Endothelial cell of umbilical vein (primary cell): ENCODE results near the gene AMN1. TPM values are rescaled to one million over a fixed set of nuclear protein-coding genes. Genes with fewer than 3 reads are reported as not detected.

Experiments used
- BruUV-seq: library from RNA; stranded (reverse); fragments of 400-500 nt; replicated peaks from 2 replicates; lab custom pipeline; 2021; lab: Mats Ljungman, UMichigan
- CTCF ChIA-PET: fragments of 300-600, 350-600 bp; sonication (Branson Sonifier 250); formaldehyde crosslinking; loops from one replicate; lab custom pipeline; 2021; ENCODE audit warnings: antibody characterized with exemption, inconsistent platforms; lab: Charles Lee
- POLR2A ChIA-PET: fragments of 300-600, 350-600 bp; sonication (Branson Sonifier 250); formaldehyde crosslinking; loops from one replicate; lab custom pipeline; 2021; ENCODE audit warnings: antibody characterized with exemption, inconsistent platforms; lab: Charles Lee
- DNase-seq: peaks from one replicate; pipeline ENCODE4 v3.0.0-alpha.2; 2011; ENCODE audit warnings: low read depth, low spot score
- FAIRE-seq: peaks from 2 replicates; lab custom pipeline; 2011; peaks lifted over from hg19 to GRCh38; lab: Jason Lieb, UNC
- H2AFZ ChIP-seq: 2 replicates; pipeline ENCODE4 v1.6.0; 2012; ENCODE audit warnings: low read depth, low read length, control low read depth, inconsistent platforms
- H3K27ac ChIP-seq: 2 replicates; pipeline ENCODE4 v1.5.1; 2011; ENCODE audit warnings: low read depth, mild to moderate bottlenecking, control low read depth, low read length, moderate library complexity; ENCODE audit not compliant: insufficient read depth
- H3K27me3 ChIP-seq, 2 experiments: 2 replicates each; pipeline versions ENCODE4 v1.6.0 to v1.6.1; 2011; ENCODE audit warnings: low read length in 2 of 2, mixed read lengths in 1 of 2; ENCODE audit not compliant: control insufficient read depth in 2 of 2, insufficient read depth in 2 of 2
- H3K36me3 ChIP-seq, 2 experiments: 2 replicates in 1 of 2; 3 replicates in 1 of 2; pipeline ENCODE4 v1.5.1; 2011; ENCODE audit warnings: low read length in 2 of 2, mild to moderate bottlenecking in 1 of 2, moderate library complexity in 1 of 2; ENCODE audit not compliant: control insufficient read depth in 2 of 2, insufficient read depth in 2 of 2; ENCODE audit errors: extremely low read depth in 1 of 2
- H3K4me1 ChIP-seq: 3 replicates; pipeline ENCODE4 v1.5.1; 2011; ENCODE audit warnings: mild to moderate bottlenecking, low read length; ENCODE audit not compliant: control insufficient read depth, insufficient read depth; ENCODE audit errors: extremely low read depth
- H3K4me2 ChIP-seq: 2 replicates; pipeline ENCODE4 v1.6.1; 2011; ENCODE audit warnings: low read length, control low read depth, mixed read lengths; ENCODE audit not compliant: insufficient read depth
- H3K4me3 ChIP-seq, 3 experiments: fragments of 200-600 bp in 1 of 3; sonication (generic), shearing (Covaris generic) in 1 of 3; replicated peaks in 1 of 3; 2 replicates each; pipeline ENCODE4 v1.5.1; 2011 to 2016; ENCODE audit warnings: control low read depth in 3 of 3, low read length in 3 of 3, mild to moderate bottlenecking in 2 of 3, inconsistent platforms in 1 of 3, low read depth in 1 of 3, moderate library complexity in 1 of 3; ENCODE audit not compliant: insufficient read depth in 1 of 3
- H3K79me2 ChIP-seq: 2 replicates; pipeline ENCODE4 v1.6.0; 2012; ENCODE audit warnings: low read length, inconsistent platforms; ENCODE audit not compliant: control insufficient read depth, insufficient read depth
- H3K9ac ChIP-seq: replicated peaks from 2 replicates; pipeline ENCODE3; 2011; ENCODE audit warnings: low read length, control low read depth; ENCODE audit not compliant: insufficient read depth; ENCODE audit errors: extremely low read depth
- H3K9me1 ChIP-seq: replicated peaks from 3 replicates; pipeline ENCODE4 v1.6.0; 2011; ENCODE audit warnings: mild to moderate bottlenecking, low read length; ENCODE audit not compliant: control insufficient read depth, insufficient read depth; ENCODE audit errors: extremely low read depth
- H3K9me3 ChIP-seq: replicated peaks from 2 replicates; pipeline ENCODE4 v1.5.1; 2012; ENCODE audit warnings: low read length, inconsistent platforms; ENCODE audit not compliant: control insufficient read depth, insufficient read depth
- H4K20me1 ChIP-seq: replicated peaks from 2 replicates; pipeline ENCODE3; 2011; ENCODE audit warnings: mild to moderate bottlenecking, low read length; ENCODE audit not compliant: control insufficient read depth, insufficient read depth; ENCODE audit errors: extremely low read depth
- CTCF ChIP-seq, 2 donors: IDR thresholded peaks; 1 replicate in 1 of 2; 2 replicates in 1 of 2; pipeline ENCODE4 v1.5.1; 2011; ENCODE audit warnings: low read length in 2 of 2, mild to moderate bottlenecking in 2 of 2, moderate library complexity in 2 of 2, control low read depth in 1 of 2, inconsistent platforms in 1 of 2, low read depth in 1 of 2; ENCODE audit not compliant: insufficient read depth in 1 of 2; ENCODE audit errors: extremely low read depth in 1 of 2
- EZH2 ChIP-seq: IDR thresholded peaks from 2 replicates; pipeline ENCODE4 v1.6.1; 2012; ENCODE audit warnings: borderline replicate concordance, low read depth, mild to moderate bottlenecking, moderate library complexity, low read length, inconsistent platforms; ENCODE audit not compliant: severe bottlenecking
- FOS ChIP-seq: IDR thresholded peaks from 2 replicates; pipeline ENCODE4 v1.6.1; 2011; ENCODE audit warnings: mild to moderate bottlenecking, low read length, moderate library complexity, borderline replicate concordance; ENCODE audit not compliant: insufficient read depth
- GATA2 ChIP-seq: IDR thresholded peaks from 2 replicates; pipeline ENCODE4 v1.7.0; 2011; ENCODE audit warnings: low read depth, mild to moderate bottlenecking, moderate library complexity, mixed read lengths, low read length; ENCODE audit not compliant: insufficient read length, insufficient read depth
- JUN ChIP-seq: IDR thresholded peaks from 2 replicates; pipeline ENCODE4 v1.6.1; 2011; ENCODE audit warnings: borderline replicate concordance, low read depth; ENCODE audit not compliant: insufficient read length, insufficient read depth
- MYC ChIP-seq: IDR thresholded peaks from one replicate; pipeline ENCODE4 v1.6.1; 2011; ENCODE audit warnings: mild to moderate bottlenecking, low read depth, low read length
- POLR2A ChIP-seq: IDR thresholded peaks from 2 replicates; pipeline ENCODE4 v1.6.1; 2012; ENCODE audit warnings: low read depth, mild to moderate bottlenecking, control low read depth, low read length
- POLR2AphosphoS5 ChIP-seq: IDR thresholded peaks from 2 replicates; pipeline ENCODE4 v1.6.1; 2012; ENCODE audit warnings: low read depth, mild to moderate bottlenecking, control low read depth, low read length, moderate library complexity; ENCODE audit not compliant: insufficient read depth
- dilution Hi-C: fragments of 300-500 bp; cut with MboI; formaldehyde crosslinking; loops from one replicate; pipeline ENCODE4 v1.15.0; 2019; ENCODE audit warnings: low sequenced_read_pairs; ENCODE audit not compliant: extremely low pct_ligation_motif_present
- intact Hi-C: fragments of 100-400 bp; cut with micrococcal nuclease; formaldehyde crosslinking; loops from one replicate; pipeline ENCODE4 v1.10.0; 2022
- polyA plus RNA-seq, 4 experiments: library from polyadenylated mRNA; depleted of rRNA in 3 of 4; stranded (reverse) in 3 of 4; unstranded in 1 of 4; fragments of >200 nt; gene quantifications; 2 replicates each; pipeline versions ENCODE4 v1.2.1 to v1.2.3, GENCODE V29; 2011 to 2012; ENCODE audit warnings: missing spikeins in 1 of 4
- total RNA-seq: library from RNA; stranded (reverse); gene quantifications from 2 replicates; pipeline ENCODE4 v1.2.3, GENCODE V29; 2021
- TF ChIP-seq, protein P1 (sequence below): IDR thresholded peaks from 2 replicates; pipeline ENCODE4 v1.6.1; 2011; ENCODE audit not compliant: insufficient read depth, insufficient read length

AMN1 gene
- total and polyA plus RNA-seq, 2 donors (not counting 3 experiments of a cell fraction or from before 2014, with no cell fraction given), result 8.5 to 18.0 TPM

DNA sequence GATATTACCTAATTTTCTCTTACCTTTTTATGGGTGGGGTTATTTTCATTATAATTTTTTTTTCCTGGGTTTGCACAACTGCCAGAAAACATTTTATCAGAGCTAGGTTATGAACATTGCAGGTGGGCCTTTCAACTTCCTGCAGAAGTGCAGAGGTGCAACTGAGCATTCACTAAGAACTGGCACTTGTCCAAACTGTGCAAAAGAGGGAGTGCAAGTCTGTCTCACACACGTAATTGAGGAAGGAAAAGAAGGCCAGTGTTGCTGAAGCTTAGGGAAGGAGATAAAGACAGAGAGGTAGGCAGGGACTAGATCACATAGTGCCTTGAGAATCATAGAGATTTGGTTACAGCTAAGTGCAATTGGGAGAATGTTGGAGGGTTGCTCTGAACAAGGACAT is 14.1 kb upstream of the AMN1 start:
- no peak overlapping the region for H3K4me2 ChIP-seq
- no peaks in the 10 kb centered on the region for H4K20me1 ChIP-seq
- H3K9me1 ChIP-seq, result no peaks in the 10 kb centered on the region
- no peaks in the 10 kb centered on the region for H3K27me3 ChIP-seq
- no peak overlapping the region for H3K9ac ChIP-seq
- FAIRE-seq (no peak), DNase-seq (no peak)
- no peak overlapping the region for H3K4me3 ChIP-seq
- H3K27ac ChIP-seq, result no peak overlapping the region
- no peak overlapping the region for H2AFZ ChIP-seq
- ChIA-PET POLR2A (no interaction called here), CTCF (no interaction called here)
- no TSS peak for BruUV-seq
- H3K4me1 ChIP-seq, result peaks cover 18% of the 10 kb centered on the region
- H3K79me2 ChIP-seq, result no peaks in the 10 kb centered on the region
- no peaks in the 10 kb centered on the region for H3K36me3 ChIP-seq
- TF ChIP-seq GATA2 (no peak), EZH2 (no peak), CTCF (IDR thresholded peaks at IDR 0.05; ENCODE audit: extremely low read depth in 1 of 2, insufficient read depth in 1 of 2, low read depth in 1 of 2, low read length in 2 of 2) (no peak), POLR2AphosphoS5 (no peak), JUN (no peak), FOS (no peak), MYC (no peak), POLR2A (no peak)
- TF ChIP-seq, protein P1, sequence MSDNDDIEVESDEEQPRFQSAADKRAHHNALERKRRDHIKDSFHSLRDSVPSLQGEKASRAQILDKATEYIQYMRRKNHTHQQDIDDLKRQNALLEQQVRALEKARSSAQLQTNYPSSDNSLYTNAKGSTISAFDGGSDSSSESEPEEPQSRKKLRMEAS, result no peak
- intact Hi-C loops, result no loop called here
- dilution Hi-C loops, result no loop called here
- no peaks in the 10 kb centered on the region for H3K9me3 ChIP-seq
